HG03159 (cell line): Measurements from ENCODE around the gene ZNF14.
"Not testable (repeated sequence)": the region's sequence is repeated elsewhere in the genome, so short reads cannot be mapped to it uniquely, and the experiment has no call there.

Experiments
- ATAC-seq: cut with Tn5 transposase; IDR thresholded peaks from one replicate; pipeline ENCODE4 v1.9.1; 2021; ENCODE audit warnings: mild to moderate bottlenecking, moderate library complexity; ENCODE audit not compliant: unreplicated experiment

The ZNF14 gene

DNA sequence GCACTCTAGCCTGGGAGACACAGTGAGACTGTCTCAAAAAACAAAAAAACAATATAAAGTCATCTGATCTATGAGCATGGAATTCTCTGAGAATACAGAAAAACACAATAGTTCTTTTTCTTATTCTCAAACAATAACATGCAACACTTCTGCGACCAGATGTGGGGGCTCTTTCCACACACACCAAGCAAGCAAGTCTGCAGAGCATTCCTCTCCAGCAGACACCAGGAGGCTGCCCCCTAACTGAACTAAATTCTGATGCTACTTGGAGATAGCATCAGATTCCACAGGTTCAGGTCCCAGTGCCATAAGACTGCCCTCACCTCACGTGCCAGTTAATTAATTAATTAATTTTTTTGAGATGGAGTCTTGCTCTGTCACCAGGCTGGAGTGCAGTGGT is 36.5 kb downstream of the ZNF14 start:
- ATAC-seq: no peak

DNA sequence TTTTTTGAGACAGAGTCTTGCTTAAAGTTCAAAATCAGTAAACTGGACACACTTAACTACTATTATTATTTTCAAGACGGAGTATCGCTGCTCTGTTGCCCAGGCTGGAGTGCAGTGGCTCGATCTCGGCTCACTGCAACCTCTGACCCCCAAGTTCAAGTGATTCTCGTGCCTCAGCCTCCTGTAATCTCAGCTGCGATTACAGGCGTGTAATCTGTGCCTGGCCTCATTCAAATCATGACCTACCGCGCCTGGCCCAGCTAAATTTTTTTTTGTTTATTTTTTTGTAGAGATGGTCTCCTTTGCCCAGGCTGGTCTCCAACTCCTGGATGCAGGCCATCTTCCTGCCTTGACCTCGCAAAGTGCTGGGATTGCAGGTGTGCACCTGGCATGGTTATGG is 41.2 kb downstream of the ZNF14 start:
- ATAC-seq: no peak

DNA sequence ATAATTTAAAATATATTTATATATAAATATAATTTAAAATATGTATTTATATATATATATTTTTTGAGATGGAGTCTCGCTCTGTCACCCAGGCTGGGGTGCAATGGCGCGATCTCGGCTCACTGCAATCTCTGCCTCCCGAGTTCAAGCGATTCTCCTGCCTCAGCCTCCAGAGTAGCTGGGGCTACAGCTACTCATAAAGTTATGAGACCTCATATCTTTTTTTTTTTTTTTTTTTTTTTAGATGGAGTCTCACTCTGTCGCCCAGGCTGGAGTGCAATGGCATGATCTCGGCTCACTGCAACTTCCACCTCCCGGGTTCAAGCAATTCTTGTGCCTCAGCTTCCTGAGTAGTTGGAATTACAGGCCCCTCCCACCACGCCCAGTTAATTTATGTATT is 43.9 kb downstream of the ZNF14 start:
- not testable (repeated sequence) for ATAC-seq

DNA sequence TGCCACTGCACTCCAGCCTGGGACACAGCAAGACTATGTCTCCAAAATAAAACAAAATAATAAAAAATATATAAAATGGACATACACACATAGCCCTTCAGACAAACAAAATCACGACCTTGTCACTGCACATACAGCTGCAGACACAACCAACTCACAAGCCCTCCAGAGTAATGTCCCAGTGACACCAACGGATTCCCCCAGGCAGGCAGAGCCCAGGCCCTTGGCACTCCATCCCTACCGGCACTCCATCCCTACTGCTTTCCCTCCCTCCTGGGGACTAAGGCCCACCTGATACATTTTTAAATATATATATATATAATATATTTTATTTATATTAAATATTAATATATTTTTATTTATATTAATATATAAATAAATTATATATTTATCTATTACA is 45.8 kb downstream of the ZNF14 start:
- no peak for ATAC-seq

DNA sequence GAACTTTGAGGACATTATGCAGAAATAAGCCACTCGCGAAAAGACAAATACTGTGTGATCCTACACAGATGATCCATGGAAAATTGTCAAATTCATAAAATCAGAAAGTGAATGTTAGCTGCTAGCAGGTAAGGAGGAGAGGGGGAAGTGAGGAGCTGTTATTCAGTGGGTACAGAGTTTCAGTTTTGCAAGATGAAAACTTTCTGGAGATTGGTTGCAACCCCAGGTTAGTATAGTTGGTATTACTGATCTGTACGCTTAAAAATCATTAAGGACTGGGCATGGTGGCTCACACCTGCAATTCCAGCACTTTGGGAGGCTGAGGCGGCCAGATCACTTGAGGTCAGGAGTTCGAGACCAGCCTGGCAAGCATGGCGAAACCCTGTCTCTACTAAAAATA is 46.3 kb downstream of the ZNF14 start:
- ATAC-seq: no peak

DNA sequence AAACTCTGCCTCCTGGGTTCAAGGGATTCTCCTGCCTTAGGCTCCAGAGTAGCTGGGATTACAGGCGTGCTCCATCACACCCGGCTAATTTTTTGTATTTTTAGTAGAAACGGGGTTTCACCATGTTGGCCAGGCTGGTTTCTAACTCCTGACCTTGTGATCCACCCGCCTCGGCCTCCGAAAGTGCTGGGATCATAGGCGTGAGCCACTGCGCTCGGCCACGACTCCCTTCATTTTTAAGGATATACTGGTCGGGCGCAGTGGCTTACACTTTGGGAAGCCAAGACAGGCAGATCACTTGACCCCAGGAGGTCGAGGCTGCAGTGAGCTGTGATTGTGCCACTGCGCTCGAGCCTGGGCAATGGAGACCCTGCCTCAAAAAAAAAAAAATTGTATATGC is 46.8 kb downstream of the ZNF14 start:
- not testable (repeated sequence) for ATAC-seq

GRCh38 chr19:19679176-19680073 is 53.5 kb downstream of the ZNF14 start:
- ATAC-seq: no peak

DNA sequence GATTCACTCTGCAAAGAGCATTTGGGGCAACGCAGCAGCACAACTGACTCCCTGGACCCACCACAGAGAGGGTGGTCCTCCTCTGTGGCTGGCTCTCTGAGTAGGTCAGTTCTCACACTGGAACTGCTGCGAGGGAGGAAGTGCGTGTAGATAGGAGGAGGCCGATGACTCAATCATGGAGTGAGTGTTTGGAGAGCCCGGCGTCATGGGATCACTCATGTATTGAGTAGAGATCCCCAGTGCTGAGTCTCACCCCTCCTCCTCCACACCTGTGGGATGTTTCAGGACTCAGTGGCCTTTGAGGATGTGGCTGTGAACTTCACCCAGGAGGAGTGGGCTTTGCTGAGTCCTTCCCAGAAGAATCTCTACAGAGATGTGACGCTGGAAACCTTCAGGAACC is 55.3 kb downstream of the ZNF14 start:
- no peak for ATAC-seq

DNA sequence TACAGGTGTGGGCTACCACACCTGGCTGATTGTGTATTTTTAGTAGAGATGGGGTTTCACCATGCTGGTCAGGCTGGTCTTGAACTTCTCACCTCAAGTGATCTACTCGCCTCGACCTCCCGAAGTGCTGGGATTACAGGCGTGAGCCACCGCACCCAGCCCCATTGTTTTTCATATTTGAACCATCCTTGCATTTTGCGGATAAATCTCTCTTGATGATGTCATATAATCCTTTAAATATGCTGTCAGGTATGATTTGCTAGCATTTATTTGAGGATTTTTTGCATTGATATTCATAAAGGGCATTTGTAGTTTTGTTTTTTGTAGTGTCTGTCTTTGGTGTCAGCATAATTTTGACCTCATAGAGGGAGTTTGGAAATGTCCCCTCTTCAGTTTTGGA is 58.6 kb downstream of the ZNF14 start:
- ATAC-seq: no peak

DNA sequence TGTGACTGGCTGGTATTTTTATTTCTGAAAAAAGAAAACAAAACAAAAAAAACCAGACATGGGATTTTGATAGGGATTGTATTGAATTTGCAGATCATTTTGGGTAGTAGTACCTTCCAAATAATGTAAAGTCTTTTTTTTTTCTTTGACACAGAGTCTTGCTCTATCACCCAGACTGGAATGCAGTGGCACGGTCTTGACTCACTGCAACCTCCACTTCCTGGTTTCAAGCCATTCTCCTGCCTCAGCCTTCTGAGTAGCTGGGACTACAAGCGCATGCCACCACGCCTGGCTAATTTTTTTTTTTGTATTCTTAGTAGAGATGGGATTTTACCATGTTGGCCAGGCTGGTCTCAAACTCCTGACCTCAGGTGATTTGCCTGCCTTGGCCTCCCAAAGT is 60.1 kb downstream of the ZNF14 start:
- ATAC-seq: no peak

DNA sequence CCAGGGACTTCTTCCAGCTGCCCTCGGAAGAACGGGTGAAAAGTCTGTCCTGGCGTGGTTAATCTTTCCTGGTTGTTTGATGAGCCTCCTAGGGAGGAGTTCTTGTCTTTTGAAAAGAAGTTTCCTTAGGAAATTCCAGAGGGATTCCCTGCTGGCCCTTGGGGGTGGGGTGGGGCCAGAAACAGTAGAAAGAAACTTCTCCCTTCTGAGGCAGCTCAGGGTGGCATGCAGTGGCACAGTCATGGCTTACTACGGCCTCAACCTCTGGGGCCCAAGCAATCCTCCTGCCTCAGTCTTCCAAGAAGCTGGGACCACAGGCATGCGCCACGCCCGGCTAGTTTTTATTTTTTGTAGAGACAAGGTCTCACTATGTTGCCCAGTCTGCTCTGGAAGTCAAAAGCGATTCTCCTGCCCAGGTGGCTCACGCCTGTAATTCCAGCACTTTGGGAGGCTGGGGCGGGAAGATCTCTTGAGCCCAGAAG is 62.8 kb downstream of the ZNF14 start:
- ATAC-seq: no peak

DNA sequence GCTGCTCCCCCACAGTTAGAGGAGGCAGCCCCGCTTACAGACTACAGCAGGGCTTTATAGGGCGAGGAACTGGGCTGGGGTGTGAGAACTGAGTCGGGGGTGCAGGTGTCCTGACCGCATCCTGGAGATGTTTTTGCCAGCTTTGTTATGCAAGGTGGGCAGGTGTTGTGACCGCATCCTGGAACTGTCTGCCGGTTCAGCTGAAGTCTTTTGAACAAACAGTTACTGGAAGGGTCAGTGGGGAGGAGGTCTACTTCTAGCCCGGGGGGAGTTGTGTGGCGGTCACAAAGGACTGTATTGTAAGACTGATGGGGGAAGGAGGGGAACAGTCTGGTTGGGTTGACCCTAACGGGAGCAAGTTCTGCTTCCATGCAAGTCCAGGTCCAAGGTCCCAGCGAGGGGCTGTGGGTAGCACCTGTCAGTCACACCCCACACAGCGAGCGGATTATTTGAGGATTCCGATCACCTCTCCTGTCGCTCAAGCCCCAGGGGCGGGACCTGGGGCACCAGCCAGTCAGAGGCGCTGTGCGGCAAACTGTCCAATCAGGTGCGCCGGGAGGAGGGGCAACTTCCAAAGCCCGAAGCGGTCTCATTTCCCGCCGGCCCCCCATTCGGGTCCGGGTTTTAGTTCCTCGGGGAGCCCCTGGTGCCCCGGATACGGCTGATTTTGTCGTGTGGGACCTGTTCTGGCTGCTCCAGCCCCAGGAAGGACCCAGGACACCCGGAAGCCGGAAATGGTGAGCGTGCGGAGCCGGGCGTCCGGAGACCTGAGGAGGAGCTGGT is 64.5 kb downstream of the ZNF14 start, which contains the start of gene ZNF101:
ZNF101 (plus strand) TSS at position 610 of the 783 bp plus-strand sequence; CDS start at position 735, 125 bp downstream.
- peak; percentile 69 for ATAC-seq

- ATAC-seq: not testable (repeated sequence)
These were observed 67.4 kb downstream of the ZNF14 start for GRCh38 chr19:19665420-19665948.

DNA sequence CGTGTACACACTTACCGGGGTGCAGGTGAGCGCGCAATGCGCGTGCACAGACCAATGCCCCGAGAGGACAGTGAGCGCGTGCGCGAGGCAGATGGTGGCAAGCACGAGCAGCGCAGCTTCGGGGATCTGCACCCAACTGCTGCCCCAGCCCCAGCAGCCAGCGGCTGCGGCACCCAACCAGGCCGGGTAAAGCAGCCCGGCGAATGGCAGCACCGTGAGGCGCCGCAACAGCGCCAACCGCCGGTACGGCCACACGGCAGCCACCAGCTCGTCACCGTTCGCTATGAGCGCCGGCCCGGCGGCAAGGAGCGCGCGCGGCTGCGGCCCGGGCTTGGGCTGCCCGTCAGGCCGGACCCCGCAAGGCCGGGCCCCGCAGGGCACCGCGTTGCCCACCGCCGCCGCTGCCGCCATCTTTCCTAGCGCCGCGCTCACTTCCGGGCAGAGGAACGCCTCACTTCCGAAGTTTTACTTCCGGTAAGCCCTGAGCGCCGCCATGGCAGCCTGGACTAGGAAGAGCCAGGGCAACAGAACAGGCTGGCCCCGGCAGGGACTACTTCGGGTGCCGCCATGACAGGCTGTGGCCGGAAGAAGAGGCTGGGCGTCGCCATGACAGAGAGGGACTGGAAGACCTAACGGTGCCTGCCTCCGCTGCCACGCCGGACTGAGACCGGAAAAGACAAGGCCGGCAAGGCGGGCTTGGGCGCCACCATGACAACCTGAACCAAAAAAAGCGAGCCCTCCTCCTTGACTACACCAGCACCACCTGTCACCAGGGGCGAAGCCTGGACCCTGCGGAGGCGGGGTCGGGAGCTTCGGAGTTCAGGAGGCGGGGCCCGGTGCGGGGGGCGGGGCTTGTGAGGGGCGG is 69.4 kb downstream of the ZNF14 start, which contains the start of gene ATP13A1:
ATP13A1 (minus strand) TSS at position 421 of the 865 bp plus-strand sequence; CDS start at position 411, 10 bp downstream.
- ATAC-seq: peak; percentile 61

DNA sequence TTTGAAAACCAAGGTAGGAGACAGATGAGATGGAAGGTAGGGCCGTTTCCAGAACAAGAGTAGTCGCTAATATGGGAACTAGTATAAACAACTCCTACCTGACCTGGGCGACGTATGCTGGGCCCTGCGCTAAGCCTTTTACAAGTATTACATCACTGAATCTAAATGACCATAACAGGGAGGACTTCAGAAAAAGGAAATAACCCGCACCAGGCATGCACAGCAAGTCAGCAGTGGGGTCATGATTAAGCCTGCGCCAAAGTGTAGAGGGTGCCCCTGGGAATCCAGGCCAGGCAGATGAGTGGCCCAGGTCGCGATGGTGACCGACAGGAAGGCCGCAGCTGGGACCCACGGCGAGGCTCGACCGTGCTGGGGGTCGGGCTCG is 70.0 kb downstream of the ZNF14 start:
- no peak for ATAC-seq

DNA sequence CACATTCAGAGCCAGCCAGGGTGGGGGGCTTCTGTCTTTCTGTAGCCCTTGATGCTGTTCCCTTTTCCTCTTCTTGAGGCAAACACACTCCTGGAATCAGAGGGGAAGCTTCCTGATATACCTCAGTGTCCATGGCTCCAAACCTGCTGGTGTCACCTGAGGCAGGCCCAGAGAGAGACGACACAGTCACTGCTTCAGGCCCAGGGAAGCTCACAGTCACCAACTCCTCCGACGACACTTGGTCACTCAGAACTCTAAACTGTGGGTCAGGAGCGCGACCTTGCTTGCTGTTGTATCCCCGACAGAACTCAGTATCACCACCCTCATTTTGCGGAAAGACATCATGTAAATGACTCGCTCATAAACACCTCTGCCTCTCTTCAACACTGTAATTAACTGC is 70.6 kb downstream of the ZNF14 start:
- no peak for ATAC-seq

- peak; percentile 44 for ATAC-seq
These were observed 71.1 kb downstream of the ZNF14 start for GRCh38 chr19:19661675-19662251.

DNA sequence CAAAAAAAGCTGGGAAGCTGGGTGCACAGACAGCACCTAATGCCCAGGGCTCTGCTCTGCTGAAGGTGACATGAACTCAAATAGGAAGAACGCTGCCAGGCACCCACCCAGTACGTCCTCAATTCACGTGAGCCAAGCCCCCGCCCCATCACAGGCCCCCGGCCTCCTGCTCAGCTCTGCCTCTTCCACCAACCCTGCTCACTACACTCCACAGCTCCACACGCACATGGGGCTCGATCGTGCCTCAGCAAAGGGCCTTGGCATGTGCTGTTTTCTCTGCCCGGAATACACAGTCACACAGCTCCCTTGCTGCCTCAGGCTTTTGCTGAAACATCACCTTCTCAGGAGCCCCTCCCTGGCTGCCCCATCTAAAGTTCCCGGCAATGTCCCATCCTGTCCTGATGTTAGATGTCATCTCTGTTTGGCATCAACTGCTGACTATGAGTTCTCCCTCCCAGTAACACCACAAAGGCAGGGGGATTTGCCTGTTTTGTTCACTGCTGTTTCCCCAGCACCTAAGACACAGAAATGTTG is 71.7 kb downstream of the ZNF14 start:
- no peak for ATAC-seq
